Stomach (tissue), 19 donors: ENCODE data around the gene ITFG2. TPM values are rescaled to one million over a fixed set of nuclear protein-coding genes. Genes with fewer than 3 reads are reported as not detected.

ENCODE experiments used
- DNase-seq, 2 donors: peaks; one replicate each; pipeline versions ENCODE4 v3.0.0 to v3.0.0-alpha.2; 2013 to 2019
- H3K27ac ChIP-seq, 5 donors: fragments of 200-600 bp in 4 of 5; sonication (generic) in 4 of 5; one replicate each; pipeline ENCODE4 v1.5.1; 2013 to 2019; ENCODE audit warnings: mild to moderate bottlenecking in 1 of 5, moderate library complexity in 1 of 5
- H3K27me3 ChIP-seq, 3 donors: fragments of 200-600 bp; sonication (generic); one replicate each; pipeline ENCODE4 v1.5.1; 2017 to 2019; ENCODE audit warnings: mixed run types in 1 of 3
- H3K36me3 ChIP-seq, 4 donors: fragments of 200-600 bp; sonication (generic); 1 replicate in 3 of 4; 2 replicates in 1 of 4; pipeline ENCODE4 v1.5.1; 2016 to 2019
- H3K4me1 ChIP-seq, 4 donors: fragments of 200-600 bp; sonication (generic); one replicate each; pipeline ENCODE4 v1.5.1; 2016 to 2019
- H3K4me3 ChIP-seq, 4 donors: fragments of 200-600 bp; sonication (generic) in 3 of 4; one replicate each; pipeline ENCODE4 v1.5.1; 2016 to 2019; ENCODE audit warnings: mild to moderate bottlenecking in 1 of 4
- H3K9me3 ChIP-seq, 4 donors: fragments of 200-600 bp; sonication (generic); one replicate each; pipeline ENCODE4 v1.5.1; 2016 to 2019
- CTCF ChIP-seq, 7 experiments: fragments of 450-650 bp in 4 of 7; fragments of 200-600 bp in 3 of 7; sonication (generic) in 3 of 7; IDR thresholded peaks; one replicate each; pipeline ENCODE4 v1.5.1; 2016 to 2019; ENCODE audit warnings: antibody characterized with exemption in 7 of 7, control low read depth in 2 of 7, mild to moderate bottlenecking in 1 of 7
- EP300 ChIP-seq: sonication (generic); formaldehyde crosslinking; IDR thresholded peaks from one replicate; pipeline ENCODE4 v1.6.1; 2017; ENCODE audit warnings: antibody characterized with exemption
- POLR2A ChIP-seq, 4 donors: fragments of 450-650 bp; IDR thresholded peaks; one replicate each; pipeline ENCODE4 v1.6.1; 2016; ENCODE audit warnings: antibody characterized with exemption in 4 of 4, control low read depth in 2 of 4, mild to moderate bottlenecking in 1 of 4, moderate library complexity in 1 of 4
- POLR2AphosphoS5 ChIP-seq, 3 donors: sonication (generic); formaldehyde crosslinking; IDR thresholded peaks; one replicate each; pipeline ENCODE4 v1.6.1; 2016; ENCODE audit warnings: antibody characterized with exemption in 3 of 3
- WGBS, 5 donors: extraction: QIAGEN DNeasy Blood & Tissue Kit in 3 of 5; methylation state at CpG; one replicate each; pipeline versions ENCODE4 v1.1.5 to v1.1.7; 2013 to 2018; 5-methylcytosine and 5-hydroxymethylcytosine counted together
- intact Hi-C: fragments of 100-400 bp; cut with DNase I; formaldehyde crosslinking; loops from one replicate; pipeline ENCODE4 v1.15.1; 2023; ENCODE audit warnings: low total_unique reads
- long read RNA-seq, 10 donors: transcript quantifications; one replicate each; lab custom pipeline, GENCODE V29; 2026
- polyA plus RNA-seq, 3 donors: library from polyadenylated mRNA; stranded (reverse); fragments of 200-250 nt; gene quantifications; one replicate each; pipeline ENCODE4 v1.2.3, GENCODE V29; 2013
- total RNA-seq, 5 donors: library from RNA; depleted of rRNA; stranded (reverse); fragments of >200 nt; gene quantifications; one replicate each; pipeline versions ENCODE4 v1.1.0 to v1.2.3, GENCODE V29; 2014 to 2016
- donor health status: healthy with polysubstance abuse.
- donor health status: Bipolar disorder and iron deficiency.
- donor health status: healthy.

The ITFG2 gene
- 100 to 1,000 TPM in 3 of 5 donors, 10 to 100 TPM in 2; 19.1 to 208 (median 157) TPM for total RNA-seq
- polyA plus RNA-seq: 10 to 100 TPM; 14.9 to 27.8 (median 26.3) TPM
- long read RNA-seq, donor 1, transcript ITFG2-201 (12 exons, 2,361 nt): major isoform, 5 of 7 reads
- long read RNA-seq, donor 1, partial matches to known transcripts: 0 of 7 reads
- long read RNA-seq, donor 1, other reads (novel, unspliced or antisense): 0 of 7 reads
- long read RNA-seq, donor 2, partial matches to known transcripts: 0 of 4 reads
- long read RNA-seq, donor 2, other reads (novel, unspliced or antisense): 0 of 4 reads
- long read RNA-seq, donor 3, transcript ITFG2-201 (12 exons, 2,361 nt): major isoform, 5 of 6 reads
- long read RNA-seq, donor 3, partial matches to known transcripts: 0 of 6 reads
- long read RNA-seq, donor 3, other reads (novel, unspliced or antisense): 0 of 6 reads
- long read RNA-seq, donor 4, partial matches to known transcripts: 0 of 1 reads
- long read RNA-seq, donor 4, other reads (novel, unspliced or antisense): 0 of 1 reads
- long read RNA-seq, donor 5, transcript ITFG2-201 (12 exons, 2,361 nt): major isoform, 7 of 8 reads
- long read RNA-seq, donor 5, partial matches to known transcripts: 0 of 8 reads
- long read RNA-seq, donor 5, other reads (novel, unspliced or antisense): 0 of 8 reads
- long read RNA-seq, donor 6, transcript ITFG2-201 (12 exons, 2,361 nt): major isoform, 16 of 30 reads
- long read RNA-seq, donor 6, partial matches to known transcripts: 7 of 30 reads
- long read RNA-seq, donor 6, other reads (novel, unspliced or antisense): 0 of 30 reads
- long read RNA-seq, donor 7, partial matches to known transcripts: 14 of 19 reads
- long read RNA-seq, donor 7, other reads (novel, unspliced or antisense): 0 of 19 reads
- long read RNA-seq, donor 8, partial matches to known transcripts: 0 of 6 reads
- long read RNA-seq, donor 8, other reads (novel, unspliced or antisense): 0 of 6 reads
- long read RNA-seq, donor 9, partial matches to known transcripts: 0 of 5 reads
- long read RNA-seq, donor 9, other reads (novel, unspliced or antisense): 0 of 5 reads
- long read RNA-seq, donor 10, partial matches to known transcripts: 0 of 4 reads
- long read RNA-seq, donor 10, other reads (novel, unspliced or antisense): 0 of 4 reads

GRCh38 chr12:2812290-2813213, at the start of gene ITFG2:
Gene ITFG2, plus strand, starts transcription at chr12:2812668. Its CDS starts 93 bp downstream, at chr12:2812761.
- Histone ChIP-seq H3K27ac (peak within 1 kb of the TSS; percentile 87 to 97 (median 94)), H3K36me3 (peaks cover under 1 to 26% (median 20%) of the 10 kb centered on the region in 4 donors), H3K4me3 (peak within 1 kb of the TSS; percentile 63 to 76 (median 71)), H3K9me3 (no peaks in the 10 kb centered on the region), H3K4me1 (peaks cover 6 to 32% (median 25%) of the 10 kb centered on the region in 4 donors), H3K27me3 (no peaks in the 10 kb centered on the region)
- TF ChIP-seq EP300: peak; percentile 68
- TF ChIP-seq POLR2A (IDR thresholded peaks at IDR 0.05): peak in 2 of 4 donors; percentile 44 to 77
- peak; percentile 95 to 97 (median 95) for TF ChIP-seq POLR2AphosphoS5 (IDR thresholded peaks at IDR 0.05)
- TF ChIP-seq CTCF (IDR thresholded peaks at IDR 0.05): peak in 1 of 7 experiments; percentile 18
- WGBS, 5 donors: 0% methylated on average over 28 to 48 of the region's 48 CpGs
- peak; percentile 99 for DNase-seq
- intact Hi-C loops: no loop called here

GRCh38 chr12:2764398-2764797, 48.1 kb upstream of the ITFG2 start:
- Histone ChIP-seq H3K9me3 (no peaks in the 10 kb centered on the region), H3K4me3 (no peak overlapping the region), H3K4me1 (peaks cover 7 to 22% (median 14%) of the 10 kb centered on the region in 4 donors), H3K27ac (peak overlapping the region in 3 of 5 donors; percentile 5 to 42 (median 27)), H3K36me3 (peaks cover 0 to 11% (median 2%) of the 10 kb centered on the region in 4 donors), H3K27me3 (no peaks in the 10 kb centered on the region)
- no peak for TF ChIP-seq CTCF (IDR thresholded peaks at IDR 0.05)
- no peak for TF ChIP-seq POLR2A (IDR thresholded peaks at IDR 0.05)
- TF ChIP-seq POLR2AphosphoS5 (IDR thresholded peaks at IDR 0.05): no peak
- TF ChIP-seq EP300: no peak
- no peak for DNase-seq
- intact Hi-C loops: no loop called here

- H3K4me3 ChIP-seq: no peak overlapping the region
- DNase-seq: no peak
- H3K27me3 ChIP-seq: no peaks in the 10 kb centered on the region
- H3K27ac ChIP-seq: peak overlapping the region in 3 of 5 donors; percentile 5 to 42 (median 27)
- WGBS, 5 donors: 52 to 69% (median 61%) methylated on average over 4 of the region's 4 CpGs
- no peak for TF ChIP-seq POLR2AphosphoS5 (IDR thresholded peaks at IDR 0.05)
- no peak for TF ChIP-seq EP300
- no peak for TF ChIP-seq POLR2A (IDR thresholded peaks at IDR 0.05)
- no peak for TF ChIP-seq CTCF (IDR thresholded peaks at IDR 0.05)
- H3K9me3 ChIP-seq: no peaks in the 10 kb centered on the region
- H3K4me1 ChIP-seq: peaks cover 7 to 22% (median 14%) of the 10 kb centered on the region in 4 donors
- H3K36me3 ChIP-seq: peaks cover 0 to 11% (median 2%) of the 10 kb centered on the region in 4 donors
- intact Hi-C loops: no loop called here
Measured at GRCh38 chr12:2765052-2765451, 47.4 kb upstream of the ITFG2 start.
